Activated B cell treated with CpG ODN at 0.5 μM for 24 hours (primary cell): ENCODE measurements around the gene GCSH. TPM values are rescaled to one million over a fixed set of nuclear protein-coding genes. Genes with fewer than 3 reads are reported as not detected.

Experiments used
- ATAC-seq: fragments of 200-7000 bp; cut with Tn5 transposase; one replicate; pipeline ENCODE4 v1.10.0; 2021; ENCODE audit warnings: low read depth, mild to moderate bottlenecking, moderate library complexity
- CTCF ChIA-PET: fragments of 350-600 bp; sonication (Branson Sonifier 250); formaldehyde crosslinking; loops from one replicate; lab custom pipeline; 2021; ENCODE audit warnings: antibody characterized with exemption; lab: Charles Lee
- POLR2A ChIA-PET: fragments of 350-600 bp; sonication (Branson Sonifier 250); formaldehyde crosslinking; loops from one replicate; lab custom pipeline; 2021; ENCODE audit warnings: antibody characterized with exemption; lab: Charles Lee
- DNase-seq: peaks from one replicate; pipeline ENCODE4 v3.0.0; 2022
- H3K27ac Mint-ChIP-seq: one replicate; pipeline ENCODE4 v1.8.0; 2020; ENCODE audit warnings: mixed read lengths
- H3K27me3 Mint-ChIP-seq: one replicate; pipeline ENCODE4 v1.8.0; 2021; ENCODE audit warnings: mixed read lengths
- H3K36me3 Mint-ChIP-seq: one replicate; pipeline ENCODE4 v1.8.0; 2021; ENCODE audit warnings: low read depth, mixed read lengths
- H3K4me1 Mint-ChIP-seq: one replicate; pipeline ENCODE4 v1.8.0; 2021; ENCODE audit warnings: mixed read lengths
- H3K4me3 Mint-ChIP-seq: one replicate; pipeline ENCODE4 v1.8.0; 2020; ENCODE audit warnings: mild to moderate bottlenecking, mixed read lengths
- H3K9me3 Mint-ChIP-seq: one replicate; pipeline ENCODE4 v1.8.0; 2020; ENCODE audit warnings: mixed read lengths
- intact Hi-C: fragments of 100-400 bp; cut with micrococcal nuclease; formaldehyde crosslinking; loops from one replicate; pipeline ENCODE4 v1.15.1; 2024
- total RNA-seq: library from RNA; stranded (reverse); gene quantifications from 2 replicates; pipeline ENCODE4 v1.2.3, GENCODE V29; 2022
- TF ChIP-seq, protein P1 (sequence below): fragments of 200-600 bp; IDR thresholded peaks from one replicate; pipeline ENCODE4 v1.8.0; 2022; ENCODE audit warnings: antibody characterized with exemption, mild to moderate bottlenecking

The GCSH gene
- total RNA-seq, 1 donor from 2014 or later = 8.8 TPM

GRCh38 chr16:81035398-81035974, 60.7 kb downstream of the GCSH start, which contains the start of gene ATMIN:
Gene ATMIN, plus strand, starts transcription at chr16:81035842. Its CDS starts 29 bp downstream, at chr16:81035871.
- CTCF ChIA-PET = interaction anchor here (0.6 to 3.5 kb wide), 23 partner anchors 10 to 702 kb away, joined by 3 to 51 read pairs (median 4); partner anchors contain the start of genes C16orf46, CENPN, CMC2 and GAN
- TF ChIP-seq, protein P1, sequence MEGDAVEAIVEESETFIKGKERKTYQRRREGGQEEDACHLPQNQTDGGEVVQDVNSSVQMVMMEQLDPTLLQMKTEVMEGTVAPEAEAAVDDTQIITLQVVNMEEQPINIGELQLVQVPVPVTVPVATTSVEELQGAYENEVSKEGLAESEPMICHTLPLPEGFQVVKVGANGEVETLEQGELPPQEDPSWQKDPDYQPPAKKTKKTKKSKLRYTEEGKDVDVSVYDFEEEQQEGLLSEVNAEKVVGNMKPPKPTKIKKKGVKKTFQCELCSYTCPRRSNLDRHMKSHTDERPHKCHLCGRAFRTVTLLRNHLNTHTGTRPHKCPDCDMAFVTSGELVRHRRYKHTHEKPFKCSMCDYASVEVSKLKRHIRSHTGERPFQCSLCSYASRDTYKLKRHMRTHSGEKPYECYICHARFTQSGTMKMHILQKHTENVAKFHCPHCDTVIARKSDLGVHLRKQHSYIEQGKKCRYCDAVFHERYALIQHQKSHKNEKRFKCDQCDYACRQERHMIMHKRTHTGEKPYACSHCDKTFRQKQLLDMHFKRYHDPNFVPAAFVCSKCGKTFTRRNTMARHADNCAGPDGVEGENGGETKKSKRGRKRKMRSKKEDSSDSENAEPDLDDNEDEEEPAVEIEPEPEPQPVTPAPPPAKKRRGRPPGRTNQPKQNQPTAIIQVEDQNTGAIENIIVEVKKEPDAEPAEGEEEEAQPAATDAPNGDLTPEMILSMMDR = peak; percentile 90

More at GRCh38 chr16:81035398-81035974, 60.7 kb downstream of the GCSH start, which contains the start of gene ATMIN:
- DNase-seq = peak; percentile 92
- Mint-ChIP-seq H3K4me1 (peaks cover 22% of the 10 kb centered on the region), H3K27ac (peak within 1 kb of the TSS; percentile 30), H3K36me3 (peaks cover 14% of the 10 kb centered on the region), H3K27me3 (no peaks in the 10 kb centered on the region), H3K9me3 (no peaks in the 10 kb centered on the region), H3K4me3 (peak within 1 kb of the TSS; percentile 79)
- intact Hi-C loops = loop anchor here (1.0 to 10.0 kb wide), 5 partner anchors 28 to 703 kb away; partner anchors contain the start of genes CENPN, GAN and GCSH
- ATAC-seq = peak; percentile 97
- POLR2A ChIA-PET = interaction anchor here (1.0 to 2.9 kb wide), 4 partner anchors 25 to 42 kb away, joined by 3 to 19 read pairs (median 6); partner anchors contain the start of genes C16orf46, CENPN and CMC2

Other genes starting within 250 kb of the GCSH start
- gene CMC2, start 89.5 kb downstream of the GCSH start, total RNA-seq = 18.1 and 22.3 TPM in 2 replicates
- 5.4 and 5.9 TPM in 2 replicates for gene CENPN, start 89.2 kb downstream of the GCSH start, total RNA-seq
- gene ATMIN, start 60.6 kb downstream of the GCSH start, total RNA-seq = 30.6 and 31.0 TPM in 2 replicates
- 0.61 and 0.75 TPM in 2 replicates for gene C16orf46, start 19.2 kb downstream of the GCSH start, total RNA-seq
- gene BCO1, start 142.3 kb upstream of the GCSH start, total RNA-seq = not detected in 2 replicates
- gene GAN, start 218.6 kb upstream of the GCSH start, total RNA-seq = 5.1 and 8.6 TPM in 2 replicates